Ectodermal cell (in vitro differentiated cells): Measurements from ENCODE around the gene AGPAT4.

Source experiments
- H3K27ac ChIP-seq: 2 replicates; pipeline ENCODE4 v1.7.0; 2013; ENCODE audit warnings: mild to moderate bottlenecking, low read depth, low read length; ENCODE audit not compliant: insufficient read depth, poor library complexity, severe bottlenecking
- H3K27me3 ChIP-seq: 2 replicates; pipeline ENCODE4 v1.7.0; 2013; ENCODE audit warnings: mild to moderate bottlenecking, low read length; ENCODE audit not compliant: insufficient read depth, control insufficient read depth, poor library complexity, severe bottlenecking
- H3K36me3 ChIP-seq: one replicate; pipeline ENCODE4 v1.7.0; 2013; ENCODE audit warnings: low read length; ENCODE audit not compliant: control insufficient read depth, insufficient read depth
- H3K4me1 ChIP-seq: one replicate; pipeline ENCODE4 v1.7.0; 2013; ENCODE audit warnings: low read length; ENCODE audit not compliant: control insufficient read depth, insufficient read depth
- H3K4me3 ChIP-seq: 2 replicates; pipeline ENCODE4 v1.7.0; 2013; ENCODE audit warnings: low read depth, low read length, control low read depth; ENCODE audit not compliant: insufficient read depth
- H3K9me3 ChIP-seq: 2 replicates; pipeline ENCODE4 v1.7.0; 2013; ENCODE audit warnings: mild to moderate bottlenecking, low read length, moderate library complexity; ENCODE audit not compliant: control insufficient read depth
- WGBS, 2 experiments: methylation state at CpG; one replicate each; pipeline ENCODE4 v1.1.7; 2013; ENCODE audit warnings: missing lambda C conversion rate in 2 of 2; 5-methylcytosine and 5-hydroxymethylcytosine counted together

AGPAT4 gene

DNA sequence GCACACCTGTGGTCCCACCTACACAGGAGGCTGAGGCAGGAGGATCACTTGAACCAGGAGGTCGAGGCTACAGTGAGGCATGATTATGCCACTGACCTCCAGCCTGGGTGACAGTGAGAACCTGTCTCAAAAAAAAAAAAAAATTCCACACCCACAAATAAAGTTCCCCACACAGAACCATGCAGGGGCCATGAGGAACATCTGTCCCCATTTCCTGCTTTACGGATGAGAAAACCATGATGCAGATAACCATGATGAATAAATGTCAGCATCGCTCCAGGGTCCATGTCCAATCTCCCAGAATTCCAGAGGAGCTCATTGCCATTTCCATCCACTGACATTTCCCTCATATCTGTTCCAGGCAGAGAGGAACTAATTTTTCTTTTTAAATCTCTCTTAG, 16.9 kb upstream of the AGPAT4 start:
- H3K27me3 ChIP-seq, result no peaks in the 10 kb centered on the region
- no peaks in the 10 kb centered on the region for H3K9me3 ChIP-seq
- H3K4me3 ChIP-seq, result no peak overlapping the region
- H3K27ac ChIP-seq, result no peak overlapping the region
- no peaks in the 10 kb centered on the region for H3K36me3 ChIP-seq
- H3K4me1 ChIP-seq, result peaks cover 8% of the 10 kb centered on the region
- WGBS, 2 experiments, result 91 to 96% methylated on average over 3 of the region's 3 CpGs

- 89 to 94% methylated on average over 5 of the region's 5 CpGs for WGBS, 2 experiments
- no peaks in the 10 kb centered on the region for H3K4me1 ChIP-seq
- H3K27ac ChIP-seq, result no peak overlapping the region
- no peak overlapping the region for H3K4me3 ChIP-seq
- H3K9me3 ChIP-seq, result no peaks in the 10 kb centered on the region
- no peaks in the 10 kb centered on the region for H3K27me3 ChIP-seq
- H3K36me3 ChIP-seq, result no peaks in the 10 kb centered on the region
These were observed 10.8 kb upstream of the AGPAT4 start for GRCh38 chr6:161284653-161285052.

GRCh38 chr6:161281092-161281491, 7.2 kb upstream of the AGPAT4 start:
- Histone ChIP-seq H3K4me3 (no peak overlapping the region), H3K27me3 (no peaks in the 10 kb centered on the region), H3K9me3 (no peaks in the 10 kb centered on the region), H3K4me1 (no peaks in the 10 kb centered on the region), H3K36me3 (no peaks in the 10 kb centered on the region), H3K27ac (no peak overlapping the region)
- 85 to 91% methylated on average over 5 of the region's 5 CpGs for WGBS, 2 experiments

- WGBS, 2 experiments, result 91 to 94% methylated on average over 7 of the region's 7 CpGs
- H3K27me3 ChIP-seq, result no peaks in the 10 kb centered on the region
- no peaks in the 10 kb centered on the region for H3K36me3 ChIP-seq
- H3K4me3 ChIP-seq, result no peak overlapping the region
- no peaks in the 10 kb centered on the region for H3K4me1 ChIP-seq
- H3K27ac ChIP-seq, result no peak overlapping the region
- no peaks in the 10 kb centered on the region for H3K9me3 ChIP-seq
These were observed 6.0 kb upstream of the AGPAT4 start for GRCh38 chr6:161279677-161280415.

DNA sequence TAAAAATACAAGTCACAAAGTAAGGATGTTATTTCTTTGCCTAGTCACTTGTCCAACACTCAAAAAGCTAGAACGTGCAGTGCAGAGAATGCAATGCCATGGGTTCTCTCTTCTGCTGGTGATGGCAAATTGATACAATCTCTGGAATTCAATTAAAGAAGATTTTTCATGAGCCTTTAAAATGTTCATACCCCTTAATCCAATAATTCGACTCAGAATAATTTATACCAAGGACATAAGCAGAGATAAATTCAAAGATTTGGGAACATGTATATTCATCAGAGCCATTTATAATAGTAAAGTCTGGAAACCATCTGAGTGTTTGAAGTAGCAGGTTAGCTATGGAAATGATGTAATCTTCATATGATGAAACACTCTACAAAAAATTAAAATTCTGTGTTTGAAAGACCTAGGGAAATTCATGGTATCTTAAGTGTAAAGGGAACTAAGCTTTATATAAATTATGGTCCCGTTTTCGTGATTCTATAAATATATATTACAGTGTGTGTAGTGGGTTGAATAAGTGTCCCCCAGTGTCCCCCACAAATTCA, 2.8 kb upstream of the AGPAT4 start:
- peaks cover 4% of the 10 kb centered on the region for H3K4me1 ChIP-seq
- H3K4me3 ChIP-seq, result no peak overlapping the region
- H3K36me3 ChIP-seq, result no peaks in the 10 kb centered on the region
- H3K27me3 ChIP-seq, result no peaks in the 10 kb centered on the region
- no peaks in the 10 kb centered on the region for H3K9me3 ChIP-seq
- 94 to 97% methylated on average over 2 to 3 of the region's 4 CpGs for WGBS, 2 experiments
- no peak overlapping the region for H3K27ac ChIP-seq

DNA sequence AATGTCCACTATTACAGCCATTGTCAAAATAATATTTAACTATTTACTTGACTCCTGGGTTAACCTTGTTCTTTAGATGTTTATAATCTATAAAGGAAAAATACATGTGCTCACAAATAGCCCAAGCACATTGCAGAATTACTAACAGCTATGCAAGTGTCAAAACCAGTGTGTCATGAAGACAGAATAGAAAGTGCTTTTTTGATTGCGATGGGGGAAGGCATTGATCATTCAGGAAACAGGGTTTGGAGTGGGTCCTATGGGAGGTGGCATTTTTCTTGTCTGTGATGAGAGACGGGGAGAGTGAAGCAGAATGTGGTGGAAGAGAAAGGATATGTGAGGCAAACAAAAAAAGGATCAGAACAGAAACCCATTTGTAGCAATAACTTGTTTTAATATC, 1.0 kb upstream of the AGPAT4 start:
- Histone ChIP-seq H3K27ac (no peak overlapping the region), H3K27me3 (no peaks in the 10 kb centered on the region), H3K4me1 (peaks cover 12% of the 10 kb centered on the region), H3K36me3 (no peaks in the 10 kb centered on the region), H3K9me3 (no peaks in the 10 kb centered on the region), H3K4me3 (no peak overlapping the region)
- 92 to 94% methylated on average over 2 of the region's 2 CpGs for WGBS, 2 experiments

GRCh38 chr6:161274488-161274858, 612 bp upstream of the AGPAT4 start:
- Histone ChIP-seq H3K27me3 (no peaks in the 10 kb centered on the region), H3K4me3 (peak overlapping the region; percentile 50), H3K9me3 (no peaks in the 10 kb centered on the region), H3K4me1 (peaks cover 12% of the 10 kb centered on the region), H3K36me3 (no peaks in the 10 kb centered on the region), H3K27ac (peak overlapping the region; percentile 95)
- 44 to 45% methylated on average over 8 of the region's 8 CpGs for WGBS, 2 experiments

- H3K27me3 ChIP-seq, result no peaks in the 10 kb centered on the region
- H3K27ac ChIP-seq, result peak overlapping the region; percentile 95
- no peaks in the 10 kb centered on the region for H3K36me3 ChIP-seq
- WGBS, 2 experiments, result 0 to 2% methylated on average over 4 to 7 of the region's 11 CpGs
- peaks cover 12% of the 10 kb centered on the region for H3K4me1 ChIP-seq
- H3K4me3 ChIP-seq, result peak overlapping the region; percentile 50
- no peaks in the 10 kb centered on the region for H3K9me3 ChIP-seq
These were observed 548 bp downstream of the AGPAT4 start for GRCh38 chr6:161273274-161273751.

GRCh38 chr6:161272635-161273273, 1.1 kb downstream of the AGPAT4 start:
- Histone ChIP-seq H3K9me3 (no peaks in the 10 kb centered on the region), H3K4me1 (peaks cover 12% of the 10 kb centered on the region), H3K27me3 (no peaks in the 10 kb centered on the region), H3K4me3 (peak overlapping the region; percentile 50), H3K27ac (peak overlapping the region; percentile 95), H3K36me3 (no peaks in the 10 kb centered on the region)
- 3 to 4% methylated on average over 9 of the region's 11 CpGs for WGBS, 2 experiments

GRCh38 chr6:161271343-161272030, 2.4 kb downstream of the AGPAT4 start:
- no peaks in the 10 kb centered on the region for H3K27me3 ChIP-seq
- peaks cover 15% of the 10 kb centered on the region for H3K4me1 ChIP-seq
- 58 to 62% methylated on average over 8 of the region's 8 CpGs for WGBS, 2 experiments
- H3K9me3 ChIP-seq, result no peaks in the 10 kb centered on the region
- no peaks in the 10 kb centered on the region for H3K36me3 ChIP-seq
- no peak overlapping the region for H3K27ac ChIP-seq
- no peak overlapping the region for H3K4me3 ChIP-seq
